IMR-90 (cell line): ENCODE measurements around the gene STARD7. TPM values are rescaled to one million over a fixed set of nuclear protein-coding genes. Genes with fewer than 3 reads are reported as not detected.

Experiments
- ATAC-seq: fragments of 200-7000 bp; cut with Tn5 transposase; 2 replicates; pipeline ENCODE4 v1.9.1; 2020; ENCODE audit warnings: low read depth, mild to moderate bottlenecking, moderate library complexity
- BruUV-seq: library from RNA; stranded (reverse); fragments of 400-500 nt; replicated peaks from 2 replicates; lab custom pipeline; 2021; lab: Mats Ljungman, UMichigan
- CTCF ChIA-PET: fragments of 300-600 bp; formaldehyde crosslinking; extraction: SDS; loops from one replicate; lab custom pipeline; 2021; ENCODE audit warnings: antibody characterized with exemption; lab: Yijun Ruan, JAX
- POLR2A ChIA-PET: fragments of 300-600 bp; sonication (Branson Sonifier 250); formaldehyde crosslinking; loops from one replicate; lab custom pipeline; 2022; ENCODE audit warnings: antibody characterized with exemption; ENCODE audit not compliant: unreplicated experiment; lab: Charles Lee
- DNase-seq: peaks from one replicate; pipeline ENCODE4 v3.0.0; 2013
- H2AFZ ChIP-seq: replicated peaks from 2 replicates; pipeline ENCODE3; 2013; ENCODE audit warnings: low read length, mild to moderate bottlenecking; ENCODE audit not compliant: poor library complexity
- H2AK5ac ChIP-seq: 2 replicates; pipeline ENCODE4 v1.6.1; 2013; ENCODE audit warnings: low read depth, low read length, inconsistent platforms
- H2AK9ac ChIP-seq: replicated peaks from 2 replicates; pipeline ENCODE3; 2013; ENCODE audit warnings: mild to moderate bottlenecking, low read depth, low read length, moderate library complexity; ENCODE audit not compliant: poor library complexity
- H2BK120ac ChIP-seq: 2 replicates; pipeline ENCODE4 v1.6.1; 2013; ENCODE audit warnings: low read depth, low read length, inconsistent platforms
- H2BK15ac ChIP-seq: 3 replicates; pipeline ENCODE4 v1.6.1; 2013; ENCODE audit warnings: low read depth, low read length, inconsistent platforms
- H2BK20ac ChIP-seq: 2 replicates; pipeline ENCODE4 v1.6.1; 2013; ENCODE audit warnings: low read depth, mild to moderate bottlenecking, inconsistent platforms, low read length, moderate library complexity
- H2BK5ac ChIP-seq: 2 replicates; pipeline ENCODE4 v1.6.1; 2013; ENCODE audit warnings: mild to moderate bottlenecking, low read depth, low read length, inconsistent platforms; ENCODE audit not compliant: poor library complexity, severe bottlenecking
- H3K14ac ChIP-seq: replicated peaks from 2 replicates; pipeline ENCODE4 v1.6.1; 2013; ENCODE audit warnings: low read depth, low read length, inconsistent platforms
- H3K18ac ChIP-seq: 2 replicates; pipeline ENCODE4 v1.6.1; 2013; ENCODE audit warnings: low read depth, low read length, control low read depth
- H3K23ac ChIP-seq: 2 replicates; pipeline ENCODE4 v1.6.1; 2013; ENCODE audit warnings: low read depth, low read length, inconsistent platforms
- H3K27ac ChIP-seq: 2 replicates; pipeline ENCODE4 v1.5.1; 2013; ENCODE audit warnings: mild to moderate bottlenecking, control low read depth, low read length; ENCODE audit not compliant: insufficient read depth
- H3K27me3 ChIP-seq: 2 replicates; pipeline ENCODE4 v1.6.1; 2013; ENCODE audit warnings: low read length; ENCODE audit not compliant: control insufficient read depth, insufficient read depth
- H3K36me3 ChIP-seq: 2 replicates; pipeline ENCODE4 v1.6.1; 2013; ENCODE audit warnings: low read length, mixed read lengths; ENCODE audit not compliant: control insufficient read depth, insufficient read depth
- H3K4ac ChIP-seq: 2 replicates; pipeline ENCODE4 v1.6.1; 2013; ENCODE audit warnings: low read depth, low read length, inconsistent platforms
- H3K4me1 ChIP-seq: 2 replicates; pipeline ENCODE4 v1.6.1; 2013; ENCODE audit warnings: low read length, mixed read lengths; ENCODE audit not compliant: control insufficient read depth, insufficient read depth
- H3K4me2 ChIP-seq: 2 replicates; pipeline ENCODE4 v1.6.1; 2013; ENCODE audit warnings: low read depth, mild to moderate bottlenecking, control low read depth, low read length, moderate library complexity
- H3K4me3 ChIP-seq: 2 replicates; pipeline ENCODE4 v1.5.1; 2013; ENCODE audit warnings: low read depth, mild to moderate bottlenecking, control low read depth, low read length, moderate library complexity; ENCODE audit not compliant: insufficient read depth
- H3K56ac ChIP-seq: 2 replicates; pipeline ENCODE4 v1.6.1; 2013; ENCODE audit warnings: low read length, inconsistent platforms; ENCODE audit not compliant: insufficient read depth; ENCODE audit errors: extremely low read depth
- H3K79me1 ChIP-seq, 2 experiments: 2 replicates each; pipeline ENCODE4 v1.6.1; 2013; ENCODE audit warnings: low read length in 2 of 2, inconsistent platforms in 1 of 2, low read depth in 1 of 2
- H3K9ac ChIP-seq: 2 replicates; pipeline ENCODE4 v1.6.1; 2013; ENCODE audit warnings: low read depth, low read length, control low read depth
- H3K9me1 ChIP-seq: 2 replicates; pipeline ENCODE4 v1.6.1; 2013; ENCODE audit warnings: low read length, inconsistent platforms; ENCODE audit not compliant: insufficient read depth
- H3K9me3 ChIP-seq: 2 replicates; pipeline ENCODE4 v1.6.1; 2013; ENCODE audit warnings: low read length; ENCODE audit not compliant: control insufficient read depth, insufficient read depth
- H4K20me1 ChIP-seq: 2 replicates; pipeline ENCODE4 v1.6.1; 2013; ENCODE audit warnings: low read length, inconsistent platforms; ENCODE audit not compliant: insufficient read depth
- H4K5ac ChIP-seq: 2 replicates; pipeline ENCODE4 v1.6.1; 2013; ENCODE audit warnings: mild to moderate bottlenecking, low read depth, low read length, control low read depth
- H4K8ac ChIP-seq, 2 experiments: 2 replicates each; pipeline ENCODE4 v1.6.1; 2013; ENCODE audit warnings: low read depth in 2 of 2, low read length in 2 of 2, control low read depth in 1 of 2, inconsistent platforms in 1 of 2
- H4K91ac ChIP-seq: 2 replicates; pipeline ENCODE4 v1.6.1; 2013; ENCODE audit warnings: low read depth, low read length, inconsistent platforms; ENCODE audit not compliant: insufficient read depth
- BHLHE40 ChIP-seq: fragments of 150-350 bp; IDR thresholded peaks from 2 replicates; pipeline ENCODE4 v1.6.1; 2016; ENCODE audit warnings: mild to moderate bottlenecking, low read depth, low read length
- CHD1 ChIP-seq: IDR thresholded peaks from 2 replicates; pipeline ENCODE4 v1.6.1; 2012; ENCODE audit warnings: low read depth, low read length, improper control_type of control experiment
- CTCF ChIP-seq: conservative IDR thresholded peaks from 2 replicates; pipeline ENCODE4 v1.5.1; 2012; ENCODE audit warnings: mild to moderate bottlenecking, low read depth, low read length, improper control_type of control experiment
- ELK1 ChIP-seq: fragments of 150-350 bp; IDR thresholded peaks from 2 replicates; pipeline ENCODE4 v1.6.1; 2016; ENCODE audit warnings: low read depth, mild to moderate bottlenecking, low read length, moderate library complexity, borderline replicate concordance
- FOS ChIP-seq: fragments of 150-350 bp; IDR thresholded peaks from 2 replicates; pipeline ENCODE4 v1.6.1; 2016; ENCODE audit warnings: low read depth, low read length
- MAFK ChIP-seq: IDR thresholded peaks from 2 replicates; pipeline ENCODE4 v1.6.1; 2012; ENCODE audit warnings: low read depth, low read length, improper control_type of control experiment
- MAZ ChIP-seq: IDR thresholded peaks from 2 replicates; pipeline ENCODE4 v1.6.1; 2012; ENCODE audit warnings: low read depth, mild to moderate bottlenecking, low read length, improper control_type of control experiment, moderate library complexity, borderline replicate concordance
- MXI1 ChIP-seq: IDR thresholded peaks from 2 replicates; pipeline ENCODE4 v1.6.1; 2012; ENCODE audit warnings: low read depth, mild to moderate bottlenecking, low read length, moderate library complexity, borderline replicate concordance
- NFE2L2 ChIP-seq: fragments of 150-350 bp; IDR thresholded peaks from 2 replicates; pipeline ENCODE4 v1.6.1; 2016; ENCODE audit warnings: low read depth, mild to moderate bottlenecking, low read length
- POLR2A ChIP-seq: IDR thresholded peaks from 2 replicates; pipeline ENCODE4 v1.6.1; 2012; ENCODE audit warnings: mild to moderate bottlenecking, low read depth, low read length
- RAD21 ChIP-seq: IDR thresholded peaks from 2 replicates; pipeline ENCODE4 v1.6.1; 2012; ENCODE audit warnings: low read length, improper control_type of control experiment
- RCOR1 ChIP-seq: IDR thresholded peaks from 2 replicates; pipeline ENCODE4 v1.6.1; 2012; ENCODE audit warnings: mild to moderate bottlenecking, low read length, improper control_type of control experiment; ENCODE audit not compliant: insufficient replicate concordance
- RFX5 ChIP-seq: IDR thresholded peaks from 2 replicates; pipeline ENCODE4 v1.8.0; 2012; ENCODE audit warnings: low read depth, mild to moderate bottlenecking, low read length, moderate library complexity
- SMC3 ChIP-seq: fragments of 150-350 bp; IDR thresholded peaks from 2 replicates; pipeline ENCODE4 v1.6.1; 2016; ENCODE audit warnings: low read depth, mild to moderate bottlenecking, antibody characterized with exemption, low read length, moderate library complexity
- USF2 ChIP-seq: fragments of 150-350 bp; IDR thresholded peaks from 2 replicates; pipeline ENCODE4 v1.6.1; 2017; ENCODE audit warnings: mild to moderate bottlenecking, antibody characterized with exemption, low read length, low read depth
- WGBS, 2 experiments: methylation state at CpG; one replicate each; pipeline versions ENCODE4 v1.1.5 to v1.1.7; 2013; ENCODE audit warnings: missing lambda C conversion rate in 2 of 2; ENCODE audit not compliant: insufficient read length in 1 of 2; ENCODE audit errors: extremely low coverage in 2 of 2; 5-methylcytosine and 5-hydroxymethylcytosine counted together
- dilution Hi-C: fragments of 300-500 bp; cut with HindIII; formaldehyde crosslinking; loops from one replicate; pipeline ENCODE4 v1.14.3; 2018; ENCODE audit warnings: low sequenced_read_pairs; ENCODE audit not compliant: unreplicated experiment
- in situ Hi-C: fragments of 300-500 bp; cut with MboI; formaldehyde crosslinking; loops from 3 replicates; pipeline ENCODE4 v1.14.3; 2019; ENCODE audit warnings: low sequenced_read_pairs, inconsistent platforms, mixed read lengths
- intact Hi-C: fragments of 100-400 bp; cut with micrococcal nuclease; formaldehyde crosslinking; loops from 2 replicates; pipeline ENCODE4 v1.10.0; 2022
- polyA plus RNA-seq, 3 experiments: library from polyadenylated mRNA; depleted of rRNA; stranded (reverse); fragments of >200 nt; gene quantifications; 2 replicates each; pipeline ENCODE4 v1.2.3, GENCODE V29; 2012; ENCODE audit warnings: low replicate concordance in 1 of 3
- total RNA-seq: library from RNA; depleted of rRNA; stranded (reverse); fragments of >200 nt; gene quantifications from 2 replicates; pipeline ENCODE4 v1.2.3, GENCODE V29; 2012

STARD7 gene
- total and polyA plus RNA-seq, 2 of the 4 experiments (the other 2 are of a cell fraction), result 61.7 to 138 TPM

DNA sequence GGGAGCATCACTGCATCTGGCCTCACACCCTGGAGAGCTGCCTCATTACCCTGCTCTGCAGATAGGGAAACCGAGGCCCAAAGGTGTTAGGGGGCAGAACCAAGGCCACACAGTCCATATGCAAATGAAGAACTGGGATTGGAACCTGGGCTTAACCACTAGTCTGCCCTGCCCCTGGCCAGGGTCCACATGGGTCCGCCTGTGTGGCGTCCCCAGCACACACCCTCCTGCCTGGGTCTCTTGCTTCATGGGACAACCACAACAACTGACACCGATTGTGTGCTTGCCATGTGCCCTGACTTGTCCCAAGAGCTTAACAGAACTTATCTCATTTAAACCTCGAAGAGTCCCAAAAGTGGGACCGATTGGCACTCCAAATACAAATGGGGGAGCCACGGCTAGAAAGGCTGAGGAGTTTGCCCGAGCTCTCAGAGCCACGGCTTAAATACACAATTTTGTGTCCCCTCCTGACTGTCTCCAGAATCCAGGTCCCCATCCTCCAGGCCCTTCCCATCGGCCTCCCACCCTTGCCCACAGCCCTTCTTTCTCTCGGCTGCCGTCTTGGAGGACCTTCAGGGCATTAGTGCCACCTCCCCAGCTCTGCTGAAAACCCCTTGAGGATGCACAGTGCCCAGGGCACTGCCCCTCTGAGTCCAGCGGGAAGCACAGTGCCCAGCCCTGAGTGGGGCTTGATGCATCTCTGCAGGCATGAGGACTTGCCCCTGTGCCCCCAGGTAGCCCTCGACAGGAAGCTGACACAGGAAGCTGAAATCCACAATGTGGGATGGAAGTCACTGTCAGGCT lies 57.6 kb downstream of the STARD7 start:
- Histone ChIP-seq H3K14ac (no peak overlapping the region), H3K4me1 (peaks cover 5% of the 10 kb centered on the region; the same call in 1 of the 2 replicates), H3K79me1 (no peaks in the 10 kb centered on the region), H2AK9ac (no peak overlapping the region), H3K56ac (no peak overlapping the region), H2BK15ac (no peak overlapping the region), H3K9me3 (no peaks in the 10 kb centered on the region), H3K4ac (no peak overlapping the region), H2BK5ac (no peak overlapping the region), H2BK20ac (no peak overlapping the region), H3K27me3 (peaks cover 1% of the 10 kb centered on the region; the same call in 1 of the 2 replicates), H4K5ac (no peak overlapping the region), H3K9ac (no peak overlapping the region), H4K91ac (no peak overlapping the region), H3K27ac (no peak overlapping the region), H3K23ac (no peak overlapping the region), H2AFZ (no peak overlapping the region), H4K20me1 (no peaks in the 10 kb centered on the region), H3K4me2 (no peak overlapping the region), H4K8ac (no peak overlapping the region), H2AK5ac (no peak overlapping the region), H2BK120ac (no peak overlapping the region), H3K4me3 (no peak overlapping the region), H3K18ac (no peak overlapping the region), H3K36me3 (no peaks in the 10 kb centered on the region), H3K9me1 (no peaks in the 10 kb centered on the region)
- no peak for ATAC-seq
- no TSS peak for BruUV-seq
- in situ Hi-C loops (no loop called here), intact Hi-C loops (no loop called here), dilution Hi-C loops (no loop called here)
- 92% methylated on average over 11 of the region's 14 CpGs; no CpG with 5 or more reads in 1 of the 2 experiments for WGBS, 2 experiments
- ChIA-PET CTCF (no interaction called here), POLR2A (no interaction called here)
- no peak for DNase-seq
- TF ChIP-seq MAZ (no peak), RCOR1 (no peak), RAD21 (no peak), RFX5 (no peak), CHD1 (no peak), NFE2L2 (no peak), USF2 (no peak), SMC3 (no peak), POLR2A (no peak), BHLHE40 (no peak), MXI1 (no peak), MAFK (no peak), FOS (no peak), CTCF (no peak), ELK1 (no peak)
